CD4-positive, alpha-beta T cell treated with Interleukin-15 for 1 hour (primary cell): ENCODE measurements around the gene PRR3.
A peak's percentile ranks its signal among the peaks of the same experiment; 100 is the strongest.
"Not testable (repeated sequence)": the region's sequence is repeated elsewhere in the genome, so short reads cannot be mapped to it uniquely, and the experiment has no call there.

Source experiments
- DNase-seq: peaks from one replicate; pipeline ENCODE4 v3.0.0-alpha.2; 2020

PRR3 gene

DNA sequence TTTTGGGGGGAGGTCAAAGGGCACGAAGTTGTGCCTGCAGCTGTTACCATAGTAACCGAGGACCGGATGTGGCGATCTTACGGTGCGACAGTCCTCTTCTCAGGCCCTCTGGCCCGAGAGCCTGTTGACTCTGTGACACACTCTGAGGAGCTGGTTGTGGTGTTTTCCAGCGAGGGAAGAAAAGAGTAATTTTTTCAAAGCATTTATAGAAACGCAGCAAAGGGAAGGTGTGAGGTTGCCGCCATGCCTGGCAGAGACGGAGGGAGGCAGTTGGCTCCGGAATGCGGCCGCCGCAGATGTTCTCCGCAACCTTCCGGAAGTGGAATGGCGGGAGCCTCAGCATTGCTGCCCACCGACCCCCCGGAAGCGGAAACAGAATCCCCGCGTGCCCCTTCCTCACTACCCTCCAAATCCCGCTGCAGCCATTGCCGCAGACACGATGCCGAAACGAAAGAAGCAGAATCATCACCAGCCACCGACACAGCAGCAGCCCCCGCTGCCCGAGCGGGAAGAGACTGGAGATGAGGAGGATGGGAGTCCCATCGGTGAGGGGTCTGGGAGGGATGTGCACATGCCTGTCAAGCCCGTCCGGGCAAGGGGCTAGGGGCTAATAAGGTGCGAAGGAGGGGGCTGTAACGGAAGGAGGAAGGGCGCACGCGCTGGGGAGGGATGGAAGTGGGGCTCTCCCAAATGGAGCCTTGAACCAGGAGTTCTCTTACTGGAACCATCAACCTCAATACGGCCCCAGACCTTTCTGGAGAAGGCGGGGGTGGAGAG lies at the start of gene PRR3:
Gene PRR3, plus strand, starts transcription at position 390 of the 777 bp plus-strand sequence. Its CDS starts 50 bp downstream, at position 440.
- DNase-seq: peak; percentile 94

DNA sequence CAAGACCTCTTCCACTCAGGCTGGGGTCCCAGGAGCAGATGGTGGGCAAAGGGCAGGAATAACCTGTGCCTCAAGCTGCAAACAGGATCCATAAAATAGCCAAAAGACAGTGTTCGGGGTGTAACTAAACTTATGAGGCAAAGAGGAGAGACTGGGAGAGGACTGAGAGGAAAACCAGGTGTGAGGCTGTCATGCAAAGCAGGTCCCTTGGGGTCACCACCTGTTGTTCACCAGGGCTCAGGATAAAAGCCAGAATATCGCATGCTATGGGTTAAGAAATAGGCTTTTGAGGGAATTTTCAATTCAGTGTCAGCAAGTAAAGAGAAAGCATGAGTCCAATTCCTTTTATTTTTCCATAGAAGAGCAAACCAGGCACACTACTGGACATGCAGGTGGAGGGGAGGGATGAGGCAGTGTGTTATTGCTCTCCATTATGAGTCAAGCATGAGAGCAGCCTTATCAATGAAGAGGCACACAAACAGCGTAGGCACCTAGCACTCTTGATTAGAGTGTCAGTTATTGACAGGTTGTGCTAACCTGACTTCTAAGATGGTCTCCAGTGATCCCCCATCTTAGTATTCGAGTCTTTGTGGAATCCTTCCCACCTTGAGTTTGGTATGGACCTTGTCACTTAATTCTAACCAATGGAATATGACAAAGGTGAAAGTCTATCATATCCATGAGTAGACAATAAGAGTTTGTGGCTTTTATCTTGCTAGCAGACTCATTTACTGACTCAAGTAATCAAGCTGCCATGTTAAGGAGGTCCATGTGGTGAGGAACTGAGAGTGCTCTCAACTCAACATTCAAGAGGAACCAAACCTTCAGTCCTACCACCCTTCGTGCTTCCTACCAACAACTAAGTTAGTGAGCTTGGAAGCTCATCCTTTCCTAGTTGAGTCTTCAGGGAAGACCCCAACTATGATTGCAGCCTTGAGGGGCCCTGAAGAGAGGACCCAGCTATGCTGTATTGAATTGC lies 49.0 kb upstream of the PRR3 start:
- DNase-seq: no peak

DNA sequence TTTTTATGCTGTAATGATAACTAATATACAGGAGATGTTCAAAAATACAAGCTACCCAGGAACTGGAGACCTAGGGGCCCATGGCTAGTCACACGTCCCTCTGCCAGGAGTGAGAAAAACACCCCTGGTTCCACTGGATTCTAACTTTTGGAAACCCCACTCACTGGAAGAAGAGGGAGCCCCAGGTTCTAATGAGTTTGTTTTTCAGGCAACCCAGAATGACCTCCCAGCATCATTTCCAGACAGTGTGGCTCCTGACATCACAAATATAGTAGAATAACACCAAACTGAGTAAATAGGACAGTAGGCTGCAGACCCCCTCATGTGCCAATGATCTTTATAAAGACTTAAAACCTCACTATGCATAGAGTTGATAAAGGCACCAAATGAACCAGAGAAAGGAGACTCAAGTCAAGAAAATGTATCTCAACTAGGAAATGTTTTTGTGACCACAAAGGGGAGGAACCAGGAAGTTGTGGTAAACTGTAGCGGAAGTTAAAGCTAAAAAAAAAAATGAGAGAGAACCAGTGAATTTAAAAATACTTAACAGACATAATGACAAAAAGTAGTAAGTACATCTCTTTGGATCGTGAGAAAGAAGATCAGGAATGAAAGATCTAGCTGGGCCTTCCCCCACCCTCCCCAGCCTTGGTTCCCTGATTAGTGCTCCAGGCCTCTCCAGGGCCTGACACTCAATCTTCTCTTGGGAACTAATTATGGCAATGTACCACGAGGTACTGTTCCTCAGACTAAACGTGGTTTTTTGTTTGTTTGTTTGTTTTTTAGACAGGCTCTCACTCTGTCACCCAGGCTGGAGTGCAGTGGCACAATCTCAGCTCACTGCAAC lies 48.0 kb upstream of the PRR3 start:
- no peak for DNase-seq

- DNase-seq: no peak
Observed at GRCh38 chr6:30510419-30511168, 46.5 kb upstream of the PRR3 start.

- DNase-seq: no peak
Observed at GRCh38 chr6:30511169-30511546, 45.9 kb upstream of the PRR3 start.

DNA sequence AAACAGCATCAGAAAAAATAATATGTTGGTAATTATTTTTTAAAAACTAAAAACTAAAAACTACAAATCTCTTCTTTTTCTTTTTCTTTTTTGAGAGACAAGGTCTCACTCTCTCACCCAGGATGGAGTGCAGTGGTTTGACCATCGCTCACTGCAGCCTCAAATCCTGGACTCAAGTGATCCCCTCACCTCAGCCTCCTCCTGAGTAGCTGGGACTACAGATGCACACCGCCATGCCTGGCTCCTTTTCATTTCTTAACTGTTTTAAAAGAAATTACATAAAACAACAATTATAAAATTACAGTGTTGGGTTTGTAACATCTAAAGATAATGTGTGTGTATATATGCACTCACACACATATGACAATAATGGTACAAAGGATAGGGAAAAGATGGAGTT lies 43.6 kb upstream of the PRR3 start:
- no peak for DNase-seq

DNA sequence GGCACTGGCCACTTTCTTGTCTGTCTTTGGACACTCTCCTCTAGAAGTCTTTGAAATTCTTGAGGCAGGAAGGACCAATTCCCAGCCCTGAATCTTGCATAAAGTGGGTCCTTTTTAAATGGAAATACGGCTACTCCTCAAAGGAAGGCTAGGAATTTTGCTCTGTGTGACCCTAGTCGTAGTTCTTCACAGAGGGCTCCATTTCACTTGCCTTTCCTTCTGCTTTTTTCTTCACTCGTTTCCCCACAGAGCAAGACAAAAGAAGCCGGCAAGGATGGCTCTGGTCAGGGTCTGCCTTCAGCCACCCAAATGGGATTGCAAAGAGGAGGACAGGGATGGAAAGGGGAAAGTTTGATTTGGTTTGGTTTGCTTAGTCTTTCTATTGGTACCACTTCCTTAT lies 42.0 kb upstream of the PRR3 start:
- DNase-seq: no peak

- DNase-seq: peak; percentile 95
Observed at GRCh38 chr6:30515944-30516753, 40.9 kb upstream of the PRR3 start.

GRCh38 chr6:30516754-30517076 lies 40.4 kb upstream of the PRR3 start:
- not testable (repeated sequence) for DNase-seq

DNA sequence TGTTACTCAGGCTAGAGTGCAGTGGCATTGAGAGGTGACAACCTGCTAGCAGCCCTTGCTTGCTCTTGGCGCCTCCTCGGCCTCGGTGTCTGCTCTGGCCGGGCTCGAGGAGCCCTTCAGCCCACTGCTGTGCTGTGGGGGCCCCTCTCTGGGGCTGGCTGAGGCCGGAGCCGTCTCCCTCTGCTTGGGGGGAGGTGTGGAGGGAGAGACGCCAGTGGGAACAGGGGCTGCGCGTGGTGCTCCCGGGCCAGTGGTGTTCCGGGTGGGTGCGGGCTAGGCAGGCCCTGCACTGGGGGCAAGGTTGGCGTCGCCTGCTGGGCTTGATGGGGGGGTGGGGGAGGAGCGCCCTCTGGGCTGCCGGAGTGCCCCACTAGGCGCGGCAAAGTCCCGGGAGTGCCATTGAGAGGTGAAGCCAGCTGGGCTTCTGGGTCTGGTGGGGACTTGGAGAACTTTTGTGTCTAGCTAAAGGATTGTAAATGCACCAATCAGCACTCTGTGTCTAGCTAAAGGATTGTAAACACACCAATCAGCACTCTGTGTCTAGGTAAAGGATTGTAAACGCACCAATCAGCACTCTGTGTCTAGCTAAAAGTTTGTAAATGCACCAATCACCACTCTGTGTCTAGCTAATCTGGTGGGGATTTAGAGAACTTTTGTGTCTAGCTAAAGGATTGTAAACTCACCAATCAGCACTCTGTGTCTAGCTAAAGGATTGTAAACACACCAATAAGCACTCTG lies 39.2 kb upstream of the PRR3 start:
- not testable (repeated sequence) for DNase-seq

DNA sequence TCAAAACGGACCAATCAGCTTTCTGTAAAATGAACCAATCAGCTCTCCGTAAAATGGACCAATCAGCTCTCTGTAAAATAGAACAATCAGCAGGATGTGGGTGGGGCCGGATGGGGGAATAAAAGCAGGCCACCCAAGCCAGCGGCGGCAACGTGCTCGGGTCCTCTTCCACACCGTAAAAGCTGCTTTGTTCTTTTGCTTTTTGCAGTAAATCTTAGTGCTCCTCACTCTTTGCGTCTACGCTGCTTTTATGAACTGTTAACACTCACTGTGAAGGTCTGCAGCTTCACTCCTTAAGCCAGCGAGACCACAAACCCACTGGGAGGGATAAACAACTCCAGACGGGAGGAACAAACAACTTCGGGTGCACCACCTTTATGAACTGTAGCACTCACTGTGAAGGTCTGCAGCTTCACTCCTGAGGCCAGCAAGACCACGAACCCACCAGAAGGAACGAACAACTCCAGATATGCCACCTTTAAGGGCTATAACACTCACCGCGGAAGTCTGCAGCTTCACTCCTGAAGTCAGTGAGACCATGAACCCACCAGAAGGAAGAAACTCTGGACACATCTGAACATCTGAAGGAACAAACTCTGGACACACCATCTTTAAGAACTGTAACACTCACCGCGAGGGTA lies 38.5 kb upstream of the PRR3 start:
- DNase-seq: not testable (repeated sequence)

GRCh38 chr6:30520522-30520921 lies 36.6 kb upstream of the PRR3 start:
- DNase-seq: no peak

- not testable (repeated sequence) for DNase-seq
Observed at GRCh38 chr6:30521082-30521481, 36.0 kb upstream of the PRR3 start.

GRCh38 chr6:30521952-30522351 lies 35.1 kb upstream of the PRR3 start:
- DNase-seq: not testable (repeated sequence)

DNA sequence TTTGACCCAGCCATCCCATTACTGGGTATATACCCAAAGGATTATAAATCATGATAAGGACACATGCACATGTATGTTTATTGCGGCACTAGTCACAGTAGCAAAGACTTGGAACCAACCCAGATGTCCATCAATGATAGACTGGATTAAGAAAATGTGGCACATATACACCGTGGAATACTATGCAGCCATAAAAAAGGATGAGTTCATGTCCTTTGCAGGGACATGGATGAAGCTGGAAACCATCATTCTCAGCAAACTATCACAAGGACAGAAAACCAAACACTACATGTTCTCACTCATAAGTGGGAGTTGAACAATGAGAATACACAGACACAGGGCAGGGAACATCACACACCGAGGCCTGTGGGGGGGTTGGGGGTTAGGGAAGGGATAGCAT lies 30.7 kb upstream of the PRR3 start:
- DNase-seq: not testable (repeated sequence)

- DNase-seq: not testable (repeated sequence)
Observed at GRCh38 chr6:30529349-30529875, 27.7 kb upstream of the PRR3 start.

- no peak for DNase-seq
Observed at GRCh38 chr6:30530014-30530413, 27.1 kb upstream of the PRR3 start.

DNA sequence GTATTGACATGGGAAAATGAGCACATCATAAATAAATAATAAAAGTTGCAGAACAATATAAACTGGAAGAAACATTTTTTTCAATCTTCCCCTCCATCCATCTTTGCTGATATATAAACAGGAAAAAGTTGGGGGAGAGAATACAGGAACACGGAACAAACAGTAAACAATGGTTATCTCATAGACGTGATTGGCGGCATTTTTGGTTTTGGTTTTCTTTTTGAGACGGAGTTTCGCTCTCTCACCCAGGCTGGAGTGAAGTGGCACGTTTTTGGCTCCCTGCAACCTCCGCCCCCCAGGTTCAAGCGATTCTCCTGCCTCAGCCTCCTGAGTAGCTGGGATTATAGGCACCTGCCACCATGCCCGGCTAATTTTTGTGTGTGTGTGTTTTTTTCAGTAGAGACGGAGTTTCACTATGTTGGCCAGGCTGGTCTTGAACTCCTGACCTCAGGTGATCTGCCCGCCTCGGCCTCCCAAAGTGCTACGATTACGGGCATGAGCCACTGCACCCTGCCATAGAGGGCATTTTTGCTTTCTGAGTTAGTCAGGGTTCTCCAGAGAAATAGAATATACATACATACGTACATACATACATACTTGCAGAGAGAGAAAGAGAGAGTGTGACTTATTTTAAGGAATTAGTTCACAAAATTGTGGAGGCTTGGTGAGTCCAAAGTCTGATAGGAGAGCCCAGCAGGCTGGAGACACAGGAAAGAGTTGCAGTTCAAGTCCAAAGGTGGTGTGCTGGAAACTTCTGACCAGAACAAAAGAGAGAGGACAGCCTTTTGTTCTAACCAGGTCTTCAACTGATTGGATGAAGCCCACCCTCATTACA lies 23.4 kb upstream of the PRR3 start:
- no peak for DNase-seq

- DNase-seq: no peak
Observed at GRCh38 chr6:30537931-30538330, 19.2 kb upstream of the PRR3 start.
